B cell (primary cell): Measurements from ENCODE around the gene RPL7A. TPM values are rescaled to one million over a fixed set of nuclear protein-coding genes. Genes with fewer than 3 reads are reported as not detected.

Experiments used
- ATAC-seq: fragments of 200-7000 bp; cut with Tn5 transposase; one replicate; pipeline ENCODE4 v1.10.0; 2021; ENCODE audit warnings: low read depth, mild to moderate bottlenecking, moderate number of reproducible peaks, moderate library complexity
- CTCF ChIA-PET: fragments of 350-600 bp; sonication (Branson Sonifier 250); formaldehyde crosslinking; loops from one replicate; lab custom pipeline; 2021; ENCODE audit warnings: antibody characterized with exemption, inconsistent platforms; lab: Charles Lee
- POLR2A ChIA-PET: fragments of 350-600 bp; sonication (Branson Sonifier 250); formaldehyde crosslinking; loops from one replicate; lab custom pipeline; 2021; ENCODE audit warnings: antibody characterized with exemption; lab: Charles Lee
- DNase-seq: peaks from one replicate; pipeline ENCODE4 v3.0.0; 2013
- H2AFZ ChIP-seq: 2 replicates; pipeline ENCODE4 v1.6.1; 2012; ENCODE audit warnings: mild to moderate bottlenecking, low read depth, low read length; ENCODE audit not compliant: insufficient read depth, poor library complexity, severe bottlenecking
- H3K27ac ChIP-seq, 2 donors: 1 replicate in 1 of 2; 2 replicates in 1 of 2; pipeline ENCODE4 v1.5.1; 2012 to 2013; ENCODE audit warnings: low read length in 2 of 2, mild to moderate bottlenecking in 2 of 2, moderate library complexity in 1 of 2
- H3K27me3 ChIP-seq, 4 experiments: fragments of 200-600 bp in 1 of 4; sonication (generic) in 1 of 4; replicated peaks in 1 of 4; 1 replicate in 2 of 4; 2 replicates in 2 of 4; pipeline versions ENCODE4 v1.6.1 to v1.7.0; 2013 to 2016; ENCODE audit warnings: low read length in 3 of 4, mild to moderate bottlenecking in 2 of 4, mixed read lengths in 1 of 4, moderate library complexity in 1 of 4; ENCODE audit not compliant: insufficient read depth in 4 of 4, control insufficient read depth in 3 of 4; ENCODE audit errors: control extremely low read depth in 1 of 4
- H3K36me3 ChIP-seq, 2 experiments: replicated peaks in 1 of 2; 1 replicate in 1 of 2; 2 replicates in 1 of 2; pipeline versions ENCODE4 v1.6.1 to v1.7.1; 2013; ENCODE audit warnings: low read length in 1 of 2; ENCODE audit not compliant: insufficient read depth in 2 of 2, control insufficient read depth in 1 of 2; ENCODE audit errors: control extremely low read depth in 1 of 2, extremely low read depth in 1 of 2
- H3K4me1 ChIP-seq, 2 donors: fragments of 200-600 bp in 1 of 2; sonication (generic) in 1 of 2; 1 replicate in 1 of 2; 2 replicates in 1 of 2; pipeline versions ENCODE4 v1.5.1 to v1.6.1; 2013 to 2017; ENCODE audit warnings: low read length in 2 of 2; ENCODE audit not compliant: control insufficient read depth in 2 of 2, insufficient read depth in 2 of 2
- H3K4me2 ChIP-seq: replicated peaks from 2 replicates; pipeline ENCODE3; 2012; ENCODE audit warnings: mild to moderate bottlenecking, low read depth, low read length; ENCODE audit not compliant: poor library complexity, severe bottlenecking
- H3K4me3 ChIP-seq, 5 experiments: fragments of 200-600 bp in 1 of 5; sonication (generic) in 1 of 5; 1 replicate in 3 of 5; 2 replicates in 2 of 5; pipeline versions ENCODE4 v1.5.1 to v1.7.0; 2011 to 2016; ENCODE audit warnings: low read length in 4 of 5, mild to moderate bottlenecking in 4 of 5, low read depth in 2 of 5, control low read depth in 1 of 5, moderate library complexity in 1 of 5; ENCODE audit not compliant: insufficient read depth in 1 of 5; ENCODE audit errors: control extremely low read depth in 1 of 5, extremely low read depth in 1 of 5
- H3K79me2 ChIP-seq: fragments of 200-600 bp; sonication (generic); one replicate; pipeline ENCODE4 v1.6.0; 2016; ENCODE audit warnings: low read length; ENCODE audit not compliant: control insufficient read depth, insufficient read depth
- H3K9ac ChIP-seq: fragments of 200-600 bp; sonication (generic); 2 replicates; pipeline ENCODE4 v1.6.1; 2017; ENCODE audit warnings: mild to moderate bottlenecking, low read length, moderate library complexity
- H3K9me3 ChIP-seq, 3 donors: one replicate each; pipeline versions ENCODE4 v1.6.1 to v1.7.1; 2013; ENCODE audit warnings: low read length in 2 of 3; ENCODE audit not compliant: control insufficient read depth in 2 of 3, insufficient read depth in 1 of 3; ENCODE audit errors: control extremely low read depth in 1 of 3
- H4K20me1 ChIP-seq: 2 replicates; pipeline ENCODE4 v1.6.0; 2012; ENCODE audit warnings: mild to moderate bottlenecking, low read length; ENCODE audit not compliant: insufficient read depth, control insufficient read depth, poor library complexity, severe bottlenecking
- H3K27ac Mint-ChIP-seq: one replicate; pipeline ENCODE4 v1.8.0; 2021; ENCODE audit warnings: mixed read lengths
- H3K27me3 Mint-ChIP-seq: one replicate; pipeline ENCODE4 v1.8.0; 2021; ENCODE audit warnings: mixed read lengths
- H3K4me1 Mint-ChIP-seq: one replicate; pipeline ENCODE4 v1.8.0; 2021; ENCODE audit warnings: mixed read lengths
- H3K4me3 Mint-ChIP-seq: one replicate; pipeline ENCODE4 v1.8.0; 2021; ENCODE audit warnings: mixed read lengths
- H3K9me3 Mint-ChIP-seq: one replicate; pipeline ENCODE4 v1.8.0; 2022; ENCODE audit warnings: mixed read lengths; ENCODE audit not compliant: insufficient read depth
- EZH2 ChIP-seq: IDR thresholded peaks from 2 replicates; pipeline ENCODE4 v1.6.1; 2012; ENCODE audit warnings: borderline replicate concordance, low read depth, mild to moderate bottlenecking, moderate library complexity, low read length; ENCODE audit not compliant: insufficient read depth, poor library complexity, severe bottlenecking
- WGBS: methylation state at CpG from one replicate; pipeline ENCODE4 v1.1.5; 2013; ENCODE audit warnings: missing lambda C conversion rate; ENCODE audit not compliant: insufficient coverage; 5-methylcytosine and 5-hydroxymethylcytosine counted together
- intact Hi-C: fragments of 100-400 bp; cut with micrococcal nuclease; formaldehyde crosslinking; loops from one replicate; pipeline ENCODE4 v1.10.0; 2022
- polyA plus RNA-seq: library from polyadenylated mRNA; depleted of rRNA; stranded (reverse); fragments of >200 nt; gene quantifications from 2 replicates; pipeline ENCODE4 v1.2.3, GENCODE V29; 2012
- total RNA-seq, 2 donors: library from RNA; stranded (reverse); fragments of 120-200 nt in 1 of 2; gene quantifications; 1 replicate in 1 of 2; 2 replicates in 1 of 2; pipeline versions ENCODE4 v1.2.3 to v1.2.4, GENCODE V29; 2013 to 2022
- TF ChIP-seq, protein P1 (sequence below): fragments of 200-600 bp; IDR thresholded peaks from one replicate; pipeline ENCODE4 v1.8.0; 2022; ENCODE audit warnings: antibody characterized with exemption, mild to moderate bottlenecking

The RPL7A gene
- total and polyA plus RNA-seq, 2 donors (not counting 1 experiment from before 2014, with no cell fraction given) = 2,407 to 3,937 TPM

DNA sequence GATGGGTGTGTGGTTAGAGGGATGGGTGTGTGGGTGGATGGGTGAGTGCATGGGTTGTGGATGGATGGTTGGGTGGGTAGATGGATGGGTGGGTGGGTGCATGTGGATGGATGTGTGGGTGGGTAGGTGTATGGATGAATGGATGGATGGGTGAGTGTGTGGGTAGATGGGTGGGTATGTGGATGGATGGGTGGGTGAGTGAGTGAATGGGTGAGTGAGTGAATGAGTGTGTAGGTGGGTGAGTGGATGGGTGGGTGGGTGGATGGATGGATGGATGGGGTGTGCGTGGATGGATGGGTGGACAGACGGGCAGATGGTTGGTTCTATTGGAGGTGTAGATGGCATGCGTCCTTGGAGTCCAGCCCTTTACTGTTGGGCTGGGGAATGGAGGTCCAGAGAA is 45.4 kb downstream of the RPL7A start:
- intact Hi-C loops = no loop called here
- no peak overlapping the region for H3K9ac ChIP-seq
- no peaks in the 10 kb centered on the region for H3K4me1 ChIP-seq
- Mint-ChIP-seq H3K27me3 (peaks cover 8% of the 10 kb centered on the region), H3K4me1 (no peaks in the 10 kb centered on the region), H3K9me3 (no peaks in the 10 kb centered on the region), H3K4me3 (no peak overlapping the region), H3K27ac (no peak overlapping the region)
- H3K9me3 ChIP-seq = no peaks in the 10 kb centered on the region
- 100% methylated on average over 3 of the region's 3 CpGs for WGBS
- DNase-seq (no peak), ATAC-seq (no peak)
- H4K20me1 ChIP-seq = no peaks in the 10 kb centered on the region
- H3K27me3 ChIP-seq = peaks cover 0 to 12% (median 0%) of the 10 kb centered on the region in 4 experiments
- POLR2A ChIA-PET = no interaction called here
- no peaks in the 10 kb centered on the region for H3K79me2 ChIP-seq
- no peak overlapping the region for H3K4me3 ChIP-seq
- TF ChIP-seq, protein P1, sequence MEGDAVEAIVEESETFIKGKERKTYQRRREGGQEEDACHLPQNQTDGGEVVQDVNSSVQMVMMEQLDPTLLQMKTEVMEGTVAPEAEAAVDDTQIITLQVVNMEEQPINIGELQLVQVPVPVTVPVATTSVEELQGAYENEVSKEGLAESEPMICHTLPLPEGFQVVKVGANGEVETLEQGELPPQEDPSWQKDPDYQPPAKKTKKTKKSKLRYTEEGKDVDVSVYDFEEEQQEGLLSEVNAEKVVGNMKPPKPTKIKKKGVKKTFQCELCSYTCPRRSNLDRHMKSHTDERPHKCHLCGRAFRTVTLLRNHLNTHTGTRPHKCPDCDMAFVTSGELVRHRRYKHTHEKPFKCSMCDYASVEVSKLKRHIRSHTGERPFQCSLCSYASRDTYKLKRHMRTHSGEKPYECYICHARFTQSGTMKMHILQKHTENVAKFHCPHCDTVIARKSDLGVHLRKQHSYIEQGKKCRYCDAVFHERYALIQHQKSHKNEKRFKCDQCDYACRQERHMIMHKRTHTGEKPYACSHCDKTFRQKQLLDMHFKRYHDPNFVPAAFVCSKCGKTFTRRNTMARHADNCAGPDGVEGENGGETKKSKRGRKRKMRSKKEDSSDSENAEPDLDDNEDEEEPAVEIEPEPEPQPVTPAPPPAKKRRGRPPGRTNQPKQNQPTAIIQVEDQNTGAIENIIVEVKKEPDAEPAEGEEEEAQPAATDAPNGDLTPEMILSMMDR = no peak
- TF ChIP-seq EZH2 = no peak
- H3K36me3 ChIP-seq = no peaks in the 10 kb centered on the region
- H3K4me2 ChIP-seq = no peak overlapping the region
- no peak overlapping the region for H3K27ac ChIP-seq
- CTCF ChIA-PET = no interaction called here
- no peak overlapping the region for H2AFZ ChIP-seq

DNA sequence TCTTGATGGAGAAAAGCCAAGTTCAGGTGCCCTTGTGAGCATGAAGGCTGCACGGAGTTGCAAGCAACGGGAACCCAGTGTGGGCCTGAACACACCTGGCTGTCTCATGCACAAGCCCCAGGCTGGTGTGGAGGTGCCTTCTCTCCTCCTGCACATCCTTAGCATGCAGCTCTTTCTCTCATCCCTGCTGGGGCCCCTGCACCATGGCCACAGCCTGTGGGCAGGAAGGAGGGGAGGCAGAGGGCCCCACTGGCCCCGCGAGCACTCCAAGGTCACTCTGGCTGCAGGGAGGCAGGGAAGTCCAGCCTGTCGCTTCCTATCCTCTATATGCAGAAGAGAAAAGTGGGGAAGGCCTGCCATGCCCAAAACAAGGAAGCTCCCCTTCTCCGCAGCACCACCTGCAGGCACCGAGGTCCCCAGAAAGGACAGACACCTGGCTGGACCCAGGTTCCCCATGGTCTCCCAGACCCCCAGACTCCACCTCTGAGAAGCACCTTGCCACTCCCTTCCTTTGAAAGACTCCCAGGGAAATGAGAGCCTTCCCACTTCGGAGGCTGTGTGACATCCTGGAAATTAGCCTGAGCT is 46.8 kb downstream of the RPL7A start:
- POLR2A ChIA-PET = no interaction called here
- Histone ChIP-seq H3K79me2 (no peaks in the 10 kb centered on the region), H3K9me3 (no peaks in the 10 kb centered on the region), H3K4me1 (no peaks in the 10 kb centered on the region), H3K27ac (no peak overlapping the region), H3K4me3 (no peak overlapping the region), H3K27me3 (peaks cover 0 to 4% (median 0%) of the 10 kb centered on the region in 4 experiments), H3K36me3 (no peaks in the 10 kb centered on the region), H2AFZ (no peak overlapping the region), H3K9ac (no peak overlapping the region), H3K4me2 (no peak overlapping the region), H4K20me1 (no peaks in the 10 kb centered on the region)
- ATAC-seq = no peak
- Mint-ChIP-seq H3K27me3 (peaks cover 6% of the 10 kb centered on the region), H3K4me1 (no peaks in the 10 kb centered on the region), H3K27ac (no peak overlapping the region), H3K4me3 (no peak overlapping the region), H3K9me3 (no peaks in the 10 kb centered on the region)
- no peak for TF ChIP-seq EZH2
- TF ChIP-seq, protein P1 = no peak
- CTCF ChIA-PET = no interaction called here
- no peak for DNase-seq
- 53% methylated on average over 5 of the region's 8 CpGs for WGBS
- intact Hi-C loops = no loop called here
